GM23338 (cell line): ENCODE results near the gene IDH3A. TPM values are rescaled to one million over a fixed set of nuclear protein-coding genes. Genes with fewer than 3 reads are reported as not detected.

Source experiments
- ATAC-seq: fragments of 200-7000 bp; cut with Tn5 transposase; 3 replicates; pipeline ENCODE4 v1.9.1; 2020
- DNase-seq: peaks from one replicate; pipeline ENCODE4 v3.0.0-alpha.2; 2015; ENCODE audit warnings: low spot score
- H2AFZ ChIP-seq: fragments of 200-600 bp; sonication (generic); 2 replicates; pipeline ENCODE4 v1.8.0; 2016; ENCODE audit warnings: antibody characterized with exemption, mild to moderate bottlenecking, moderate library complexity
- H3F3A ChIP-seq: fragments of 200-600 bp; sonication (generic); replicated peaks from 2 replicates; pipeline ENCODE4 v1.8.0; 2017; ENCODE audit warnings: antibody characterized with exemption, mixed run types, low read depth
- H3K27ac ChIP-seq: fragments of 200-600 bp; sonication (generic); 2 replicates; pipeline ENCODE4 v1.6.1; 2016; ENCODE audit warnings: low read depth
- H3K27me3 ChIP-seq: fragments of 200-600 bp; sonication (generic); 2 replicates; pipeline ENCODE4 v1.8.0; 2016; ENCODE audit warnings: mild to moderate bottlenecking, mixed run types, moderate library complexity; ENCODE audit not compliant: insufficient read depth
- H3K36me3 ChIP-seq: fragments of 200-600 bp; sonication (generic); 2 replicates; pipeline ENCODE4 v1.8.0; 2016; ENCODE audit warnings: mild to moderate bottlenecking; ENCODE audit not compliant: insufficient read depth
- H3K4me1 ChIP-seq: fragments of 200-600 bp; sonication (generic); 2 replicates; pipeline ENCODE4 v1.8.0; 2016; ENCODE audit warnings: mild to moderate bottlenecking, moderate library complexity; ENCODE audit not compliant: insufficient read depth
- H3K4me2 ChIP-seq: fragments of 200-600 bp; sonication (generic); 2 replicates; pipeline ENCODE4 v1.7.1; 2017; ENCODE audit warnings: mixed run types
- H3K4me3 ChIP-seq: fragments of 200-600 bp; sonication (generic); 2 replicates; pipeline ENCODE4 v1.6.1; 2016; ENCODE audit warnings: mixed run types
- H3K79me2 ChIP-seq: fragments of 200-600 bp; sonication (generic); replicated peaks from 2 replicates; pipeline ENCODE4 v1.8.0; 2017; ENCODE audit warnings: mild to moderate bottlenecking; ENCODE audit not compliant: insufficient read depth
- H3K9me2 ChIP-seq: fragments of 200-600 bp; sonication (generic); 2 replicates; pipeline ENCODE4 v1.8.0; 2017; ENCODE audit not compliant: insufficient read depth
- H4K20me1 ChIP-seq: fragments of 200-600 bp; sonication (generic); replicated peaks from 2 replicates; pipeline ENCODE4 v1.8.0; 2017; ENCODE audit warnings: mild to moderate bottlenecking; ENCODE audit not compliant: insufficient read depth
- H3K27ac Mint-ChIP-seq: 2 replicates; pipeline ENCODE4 v1.8.0; 2020; ENCODE audit warnings: inconsistent platforms, mild to moderate bottlenecking, moderate library complexity, mixed read lengths
- H3K27me3 Mint-ChIP-seq: 3 replicates; pipeline ENCODE4 v1.8.0; 2022; ENCODE audit warnings: low read depth, mild to moderate bottlenecking, moderate library complexity, mixed read lengths, inconsistent platforms; ENCODE audit not compliant: insufficient read depth, poor library complexity
- H3K36me3 Mint-ChIP-seq: 3 replicates; pipeline ENCODE4 v1.8.0; 2021; ENCODE audit warnings: low read depth, mild to moderate bottlenecking, inconsistent platforms, moderate library complexity, mixed read lengths
- H3K4me1 Mint-ChIP-seq: 3 replicates; pipeline ENCODE4 v1.8.0; 2020; ENCODE audit warnings: mild to moderate bottlenecking, inconsistent platforms, mixed read lengths
- H3K4me3 Mint-ChIP-seq: 3 replicates; pipeline ENCODE4 v1.8.0; 2021; ENCODE audit warnings: moderate library complexity, mild to moderate bottlenecking, inconsistent platforms, mixed read lengths
- H3K9me3 Mint-ChIP-seq: 3 replicates; pipeline ENCODE4 v1.8.0; 2020; ENCODE audit warnings: moderate library complexity, mild to moderate bottlenecking, inconsistent platforms, mixed read lengths
- CREB1 ChIP-seq: fragments of 250-450 bp; sonication (Bioruptor Pico); IDR thresholded peaks from 2 replicates; pipeline ENCODE4 v1.5.0; 2020; ENCODE audit warnings: low read depth, mild to moderate bottlenecking, moderate library complexity
- CTCF ChIP-seq, 2 experiments: fragments of 200-600 bp in 1 of 2; sonication (generic) in 1 of 2; conservative IDR thresholded peaks; 2 replicates each; pipeline versions ENCODE4 v1.5.1 to v1.6.1; 2016 to 2017; ENCODE audit warnings: antibody characterized with exemption in 2 of 2, low read depth in 2 of 2, mild to moderate bottlenecking in 2 of 2, moderate library complexity in 1 of 2
- ETS1 ChIP-seq: IDR thresholded peaks from 2 replicates; pipeline ENCODE4 v1.6.1; 2016; ENCODE audit warnings: antibody characterized with exemption
- EZH2 ChIP-seq: fragments of 200-600 bp; sonication (generic); IDR thresholded peaks from one replicate; pipeline ENCODE4 v1.8.0; 2017; ENCODE audit warnings: antibody characterized with exemption, mild to moderate bottlenecking, low read depth; ENCODE audit not compliant: unreplicated experiment
- EZH2phosphoT487 ChIP-seq: fragments of 200-600 bp; sonication (generic); IDR thresholded peaks from one replicate; pipeline ENCODE4 v1.8.1; 2018; ENCODE audit warnings: antibody characterized with exemption; ENCODE audit not compliant: unreplicated experiment
- JUNB ChIP-seq: IDR thresholded peaks from one replicate; pipeline ENCODE4 v1.6.1; 2016; ENCODE audit warnings: antibody characterized with exemption; ENCODE audit not compliant: unreplicated experiment
- NANOG ChIP-seq: IDR thresholded peaks from 2 replicates; pipeline ENCODE4 v1.6.1; 2016; ENCODE audit warnings: antibody characterized with exemption, borderline replicate concordance
- POLR2AphosphoS5 ChIP-seq: IDR thresholded peaks from 2 replicates; pipeline ENCODE4 v1.6.1; 2016; ENCODE audit warnings: antibody characterized with exemption, low read depth
- REST ChIP-seq: IDR thresholded peaks from one replicate; pipeline ENCODE4 v1.6.1; 2018; ENCODE audit warnings: antibody characterized with exemption; ENCODE audit not compliant: unreplicated experiment
- STAT1 ChIP-seq: IDR thresholded peaks from one replicate; pipeline ENCODE4 v1.6.1; 2016; ENCODE audit warnings: antibody characterized with exemption; ENCODE audit not compliant: unreplicated experiment
- ZNF114 ChIP-seq: fragments of 250-450 bp; sonication (Bioruptor Pico); IDR thresholded peaks from 2 replicates; pipeline ENCODE4 v1.5.0; 2020; ENCODE audit warnings: mild to moderate bottlenecking, moderate library complexity
- ZNF331 ChIP-seq: fragments of 250-450 bp; sonication (Bioruptor Pico); IDR thresholded peaks from 2 replicates; pipeline ENCODE4 v1.5.0; 2020; ENCODE audit warnings: low read depth, mild to moderate bottlenecking, moderate library complexity
- ZNF462 ChIP-seq: fragments of 250-450 bp; sonication (Bioruptor Pico); IDR thresholded peaks from 2 replicates; pipeline ENCODE4 v1.5.0; 2020; ENCODE audit warnings: mild to moderate bottlenecking, moderate library complexity
- polyA plus RNA-seq: library from polyadenylated mRNA; unstranded; fragments of >200 nt; fragmentation: Nextera tagmentation; extraction: Ambion mirVana; gene quantifications from 2 replicates; pipeline ENCODE4 v1.2.1, GENCODE V29; 2016
- total RNA-seq: library from RNA; depleted of rRNA; stranded (reverse); fragments of >200 nt; shearing (Covaris generic); gene quantifications from 2 replicates; pipeline ENCODE4 v1.2.3, GENCODE V29; 2014

The IDH3A gene
- total and polyA plus RNA-seq, 2 experiments from 2014 or later, result 24.1 to 41.6 TPM

GRCh38 chr15:78102211-78102610 lies 47.0 kb upstream of the IDH3A start:
- H2AFZ ChIP-seq, result no peak overlapping the region
- H3F3A ChIP-seq, result no peaks in the 10 kb centered on the region
- no peaks in the 10 kb centered on the region for H3K4me1 ChIP-seq
- no peak overlapping the region for H3K4me3 Mint-ChIP-seq
- no peak overlapping the region for H3K27ac ChIP-seq
- H3K9me2 ChIP-seq, result no peaks in the 10 kb centered on the region
- ATAC-seq (no peak), DNase-seq (no peak)
- H3K9me3 Mint-ChIP-seq, result no peaks in the 10 kb centered on the region
- no peaks in the 10 kb centered on the region for H3K4me1 Mint-ChIP-seq
- TF ChIP-seq REST (no peak), ZNF462 (no peak), CTCF (conservative IDR thresholded peaks at IDR 0.05; ENCODE audit: low read depth in 2 of 2) (no peak), POLR2AphosphoS5 (no peak), STAT1 (no peak), EZH2 (no peak), NANOG (no peak), ZNF114 (CRISPR knock-in tag) (no peak), EZH2phosphoT487 (no peak), ZNF331 (CRISPR knock-in tag) (no peak), CREB1 (CRISPR knock-in tag) (no peak), JUNB (no peak), ETS1 (no peak)
- H3K27me3 ChIP-seq, result no peaks in the 10 kb centered on the region
- peaks cover 9% of the 10 kb centered on the region for H3K27me3 Mint-ChIP-seq
- H3K4me3 ChIP-seq, result no peak overlapping the region
- no peak overlapping the region for H3K4me2 ChIP-seq
- no peaks in the 10 kb centered on the region for H3K36me3 ChIP-seq
- peaks cover 7% of the 10 kb centered on the region; the same call in 2 of the 3 replicates for H3K36me3 Mint-ChIP-seq
- H3K79me2 ChIP-seq, result no peaks in the 10 kb centered on the region
- 0 out of 2 replicates have a peak overlapping the region, but pooled peaks have one; percentile 65 for H3K27ac Mint-ChIP-seq
- no peaks in the 10 kb centered on the region for H4K20me1 ChIP-seq
